Renal cortex interstitium (tissue), 11 donors: ENCODE results near the gene PEDS1. TPM values are rescaled to one million over a fixed set of nuclear protein-coding genes. Genes with fewer than 3 reads are reported as not detected.

Source experiments
- DNase-seq, 11 donors: peaks; one replicate each; pipeline ENCODE4 v3.0.0-alpha.2; 2013; ENCODE audit warnings: low read depth in 9 of 11, low spot score in 4 of 11; ENCODE audit errors: extremely low read depth in 1 of 11
- polyA plus RNA-seq, 3 donors: library from polyadenylated mRNA; unstranded; fragments of 120-200 nt; gene quantifications; one replicate each; pipeline ENCODE4 v1.2.1, GENCODE V29; 2013; ENCODE audit not compliant: insufficient read length in 3 of 3

Gene PEDS1
- polyA plus RNA-seq, 3 donors, result 22.9 to 25.3 (median 24.7) TPM

DNA sequence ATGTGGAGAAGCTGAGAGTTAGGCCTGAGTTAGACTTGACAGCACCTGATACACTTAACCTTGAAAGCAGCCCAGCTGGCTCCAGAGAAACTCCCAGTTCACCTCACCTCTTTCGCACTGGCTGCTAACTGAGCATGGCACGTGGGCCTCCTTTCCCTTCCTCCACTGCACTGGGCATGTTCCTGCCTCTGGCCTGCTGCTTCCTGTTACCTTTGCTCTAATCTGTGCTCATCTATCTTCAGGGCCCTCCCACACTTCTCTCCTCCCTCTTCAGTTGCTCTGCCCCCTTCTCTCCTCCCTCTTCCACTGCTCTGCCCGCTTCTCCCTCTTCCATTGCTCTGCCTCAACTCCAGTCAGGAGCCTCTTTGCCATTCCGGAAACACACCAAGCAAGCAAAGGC lies 26.9 kb downstream of the PEDS1 start:
- DNase-seq, result no peak

DNA sequence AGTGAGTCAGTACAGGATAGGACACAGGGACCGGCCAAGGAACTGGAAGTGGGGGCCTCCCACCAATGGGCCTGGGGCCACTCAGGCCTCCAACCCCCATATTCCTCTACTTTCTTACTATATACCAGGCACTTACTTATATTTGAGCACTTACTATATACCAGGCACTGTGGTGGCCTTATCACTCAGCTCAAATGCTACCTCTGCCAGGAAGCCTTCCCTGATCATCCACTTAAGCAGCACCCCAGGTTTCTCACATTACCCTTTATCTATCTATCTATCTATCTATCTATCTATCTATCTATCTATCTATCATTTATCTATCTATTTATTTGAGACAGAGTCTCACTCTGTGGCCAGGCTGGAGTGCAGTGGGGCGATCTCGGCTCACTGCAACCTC lies 28.2 kb downstream of the PEDS1 start:
- no peak for DNase-seq

DNA sequence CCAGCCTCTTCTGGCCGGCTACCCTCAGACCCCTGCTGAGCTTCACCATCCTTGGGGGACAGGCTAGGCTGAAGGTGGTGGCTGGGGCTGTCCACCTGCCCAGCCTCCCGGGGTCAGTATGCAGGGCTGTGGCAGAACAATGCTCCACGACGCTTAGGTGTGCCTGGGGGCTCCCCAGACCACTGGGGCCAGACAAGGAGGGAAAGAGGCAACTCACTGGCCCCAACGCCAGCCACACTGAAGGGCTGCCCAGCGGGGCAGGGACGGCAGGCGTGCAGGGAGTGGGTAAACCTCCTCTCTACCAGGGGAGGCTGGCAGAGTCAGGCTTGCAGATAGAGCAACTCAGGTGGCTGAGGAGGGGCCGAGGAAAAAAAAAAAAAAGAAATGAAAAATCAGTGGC lies 29.0 kb downstream of the PEDS1 start:
- no peak for DNase-seq

DNA sequence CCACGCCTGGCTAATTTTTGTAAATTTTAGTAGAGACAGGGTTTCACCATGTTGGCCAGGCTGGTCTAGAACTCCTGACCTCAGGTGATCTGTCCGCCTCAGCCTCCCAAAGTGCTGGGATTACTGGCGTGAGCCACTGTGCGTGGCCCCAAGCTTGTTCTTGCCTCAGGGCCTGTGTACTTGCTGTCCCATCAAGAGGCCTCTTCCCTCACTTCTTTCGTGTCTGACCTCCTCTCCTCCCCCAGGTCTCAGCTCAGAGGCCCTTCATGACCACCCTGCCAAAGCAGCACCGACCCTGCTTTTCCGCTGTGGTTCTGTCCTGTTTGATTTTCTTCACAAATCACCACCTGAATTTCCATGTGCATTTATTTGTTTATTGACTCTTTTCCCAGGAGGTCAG lies 30.1 kb downstream of the PEDS1 start:
- DNase-seq, result no peak

DNA sequence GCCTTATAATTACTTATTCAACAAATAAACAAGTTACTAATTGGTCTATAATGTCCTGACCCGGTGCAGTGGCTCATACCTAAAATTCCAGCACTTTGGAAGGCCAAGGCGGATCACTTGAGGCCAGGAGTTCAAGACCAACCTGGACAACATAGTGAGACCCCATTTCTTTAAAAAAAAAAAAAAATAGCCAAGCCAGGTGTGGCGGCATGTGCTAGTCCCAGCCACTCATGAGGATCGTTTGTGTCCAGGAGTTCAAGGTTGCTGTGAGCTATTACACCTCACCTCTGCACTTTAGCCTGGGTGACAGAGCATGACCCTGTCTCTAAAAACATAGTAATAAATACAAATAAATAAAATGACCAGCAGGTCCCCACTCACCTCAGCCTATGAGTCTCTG lies 30.8 kb downstream of the PEDS1 start:
- no peak for DNase-seq

DNA sequence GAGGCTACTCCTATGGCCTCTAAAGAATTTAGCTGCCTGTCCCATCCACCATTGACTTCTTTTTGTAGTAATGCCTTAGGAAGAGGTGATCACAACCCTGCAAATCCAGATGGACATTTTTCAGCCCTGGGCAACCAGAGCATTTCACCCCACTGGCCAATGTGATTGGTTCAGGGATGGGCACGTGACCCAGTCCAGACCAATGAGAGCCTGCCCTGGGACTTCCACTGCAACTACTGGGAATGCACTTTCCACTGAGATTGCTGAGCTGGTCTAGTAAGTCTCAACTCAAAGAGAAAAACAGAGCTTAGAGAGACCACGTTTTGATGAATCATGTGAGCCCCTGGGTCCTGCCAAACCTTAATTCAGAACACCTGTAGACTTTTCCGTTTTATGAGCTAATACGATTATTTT lies 31.7 kb downstream of the PEDS1 start:
- no peak for DNase-seq

DNA sequence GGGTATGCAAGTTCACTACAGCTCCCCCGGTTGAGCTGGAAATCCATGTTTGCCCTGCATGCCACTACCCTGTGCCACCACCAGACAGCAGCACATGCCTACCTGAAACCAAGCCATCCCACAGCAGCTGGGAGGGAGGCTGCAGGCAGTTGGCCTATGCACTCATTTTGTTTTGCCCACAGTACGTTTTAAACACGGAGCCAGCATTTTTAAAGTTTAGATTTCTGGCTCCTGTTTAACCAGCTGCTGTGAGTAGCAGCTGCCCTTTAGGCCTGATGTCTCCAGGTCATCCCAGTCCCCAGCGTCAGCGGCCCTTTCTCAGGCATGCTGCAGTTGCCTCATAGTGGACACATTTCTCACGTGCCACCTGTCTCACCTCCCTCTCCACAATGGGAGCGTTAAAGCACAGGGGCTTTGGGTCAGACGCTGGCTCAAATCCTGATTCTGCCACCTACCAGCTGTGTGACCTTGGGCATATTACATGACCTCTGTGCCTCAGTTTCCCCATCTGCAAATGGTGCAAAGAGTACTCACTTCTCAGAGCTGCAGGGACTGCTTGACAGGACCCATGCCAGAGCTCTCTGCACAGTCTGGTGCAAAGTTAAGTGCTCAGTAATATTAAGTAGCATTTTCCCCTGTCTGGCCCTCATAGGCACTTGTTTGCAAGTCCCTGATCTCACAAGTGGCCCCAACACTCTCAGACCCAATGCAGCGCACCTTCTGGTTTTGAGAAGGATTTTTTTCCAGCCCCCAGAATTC lies 32.4 kb downstream of the PEDS1 start:
- DNase-seq, result peak in 3 of 11 donors; percentile 28 to 34 (median 29)

DNA sequence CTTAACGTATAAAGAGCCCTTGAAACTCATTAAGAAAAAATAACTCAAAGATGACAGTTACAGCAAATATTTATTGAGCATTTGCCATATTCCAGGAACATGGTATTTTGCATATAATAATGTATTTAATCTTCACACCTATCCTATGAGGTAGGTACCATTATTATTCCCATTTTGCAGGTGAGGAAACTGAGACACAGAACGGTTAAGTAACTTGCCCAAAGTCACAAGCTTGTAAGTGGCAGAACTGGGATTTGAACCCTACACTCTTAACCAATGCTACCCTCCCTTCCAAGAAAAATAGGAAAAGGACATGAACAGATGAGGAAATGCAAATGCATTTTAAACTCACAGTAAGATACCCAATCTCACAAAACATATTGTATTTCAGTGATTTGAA lies 35.3 kb downstream of the PEDS1 start:
- no peak for DNase-seq

DNA sequence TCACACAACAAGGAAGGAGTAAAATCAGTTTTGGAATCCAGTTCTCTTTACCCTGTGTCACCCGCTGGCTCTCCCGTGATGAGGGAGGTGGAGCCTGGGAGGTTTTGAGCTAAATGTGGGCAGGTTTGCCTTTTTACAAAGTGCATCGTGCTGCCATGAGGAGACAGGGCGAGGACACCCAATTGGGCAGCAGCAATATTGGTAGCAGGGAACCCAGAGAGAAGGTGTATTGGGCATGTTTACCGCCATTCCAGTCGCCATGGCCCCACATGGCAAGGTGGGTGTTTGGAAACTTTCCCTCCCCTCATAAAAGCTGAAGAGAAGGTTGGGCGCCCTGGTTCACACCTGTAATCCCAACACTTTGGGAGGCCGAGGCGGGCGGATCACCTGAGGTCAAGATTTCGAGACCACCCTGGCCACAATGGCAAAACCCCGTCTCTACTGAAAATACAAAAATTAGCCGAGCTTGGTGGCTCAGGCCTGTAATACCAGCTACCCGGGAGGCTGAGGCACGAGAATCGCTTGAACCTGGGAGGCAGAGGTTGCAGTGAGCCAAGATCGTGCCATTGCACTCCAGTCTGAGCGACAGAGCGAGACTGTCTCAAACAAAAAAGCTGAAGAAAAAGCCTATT lies 37.0 kb downstream of the PEDS1 start:
- no peak for DNase-seq

DNA sequence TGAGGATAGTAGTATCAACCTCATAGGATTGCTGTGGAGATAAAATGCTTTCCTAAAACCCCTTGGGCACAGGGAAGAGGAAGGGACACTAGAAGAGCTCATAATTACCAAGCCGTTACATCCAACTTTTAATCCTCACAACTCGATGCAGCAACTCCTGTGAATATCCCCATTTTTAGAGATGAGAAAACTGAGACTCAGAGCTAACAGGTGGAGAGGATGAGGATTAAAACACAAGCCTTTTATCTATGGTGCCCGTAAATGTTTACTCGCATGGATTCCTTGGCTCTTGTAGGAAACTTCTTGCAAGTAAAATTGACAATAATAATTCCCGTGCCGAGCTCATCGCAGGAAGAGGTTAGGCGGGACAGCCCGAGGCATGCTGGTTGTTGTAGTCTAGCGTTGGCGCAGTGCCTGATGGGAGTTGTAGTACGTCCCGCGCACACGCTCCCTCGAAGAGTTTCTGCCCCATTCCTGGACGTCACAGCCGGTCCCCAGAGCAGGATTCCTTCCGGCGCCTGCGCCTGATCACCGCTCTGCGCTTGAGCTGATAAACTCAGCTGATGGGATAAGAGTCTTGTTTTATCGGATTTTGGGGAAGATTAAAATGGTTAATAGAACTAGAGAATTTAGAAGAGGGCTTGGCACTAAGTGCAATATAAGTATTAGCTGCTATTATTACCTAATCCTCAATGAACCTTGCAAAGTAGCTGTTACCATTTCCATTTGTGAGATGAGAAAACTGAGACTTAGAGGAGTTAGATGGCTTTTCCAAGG lies 37.7 kb downstream of the PEDS1 start:
- DNase-seq, result peak; percentile 89 to 98 (median 94)

DNA sequence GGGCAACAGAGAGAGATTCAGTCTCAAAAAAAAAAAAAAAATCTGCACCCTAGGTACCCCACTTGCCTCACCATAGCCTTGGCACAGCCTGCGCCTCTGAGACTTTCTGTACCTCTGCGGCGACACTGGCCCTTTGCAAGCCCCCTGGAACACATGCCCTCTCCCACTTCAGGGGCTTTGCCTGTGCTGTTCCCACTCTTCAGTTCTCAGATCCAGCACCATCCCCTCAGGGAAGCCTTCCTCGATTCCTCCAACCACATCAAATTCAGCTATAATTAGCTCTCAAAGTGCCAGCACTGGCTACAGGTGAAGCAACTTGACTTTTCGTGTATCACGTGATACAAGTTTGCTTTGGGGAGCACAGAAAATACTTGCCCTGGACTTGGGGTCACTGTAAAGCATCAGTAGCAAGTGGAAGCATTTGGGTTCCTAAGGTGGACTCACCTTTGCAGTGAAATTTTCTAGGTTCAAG lies 38.4 kb downstream of the PEDS1 start:
- DNase-seq, result no peak

DNA sequence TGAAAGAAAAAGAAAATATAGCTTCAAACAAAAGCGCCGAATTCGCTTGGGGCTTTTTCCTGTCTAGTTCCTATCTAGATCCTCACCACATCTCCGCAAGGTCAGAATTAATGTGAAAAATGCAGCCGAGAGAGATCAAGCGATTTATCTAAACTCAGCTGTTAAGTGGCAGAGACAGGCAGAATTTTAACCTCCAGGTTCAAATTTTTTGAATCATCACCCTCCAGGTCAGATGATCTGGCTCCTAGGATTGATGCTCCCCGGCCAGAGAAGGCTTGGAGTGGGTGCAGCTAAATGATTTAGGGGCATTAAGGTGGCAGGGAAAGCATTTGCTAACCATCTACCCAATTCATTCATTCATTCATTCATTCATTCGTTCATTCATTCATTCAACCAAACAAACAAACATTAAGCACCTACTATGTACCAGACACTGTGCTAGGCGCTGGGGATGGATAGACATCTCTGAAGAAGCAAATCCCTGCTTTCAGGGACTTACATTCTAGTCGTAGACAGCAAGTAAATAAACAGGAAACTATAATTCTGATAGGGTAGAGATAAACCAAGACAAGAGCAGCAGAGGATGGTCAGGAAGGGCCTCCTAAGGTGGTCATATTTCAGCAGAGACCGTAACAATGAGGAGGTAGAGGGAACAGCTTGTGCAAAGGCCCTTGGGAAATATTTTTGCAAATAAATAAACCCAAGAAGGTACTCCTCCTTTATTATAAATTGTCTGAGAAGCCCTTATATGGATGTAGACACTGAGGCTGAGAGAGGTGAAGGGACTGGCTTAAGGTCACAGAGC lies 39.9 kb downstream of the PEDS1 start:
- DNase-seq, result no peak

DNA sequence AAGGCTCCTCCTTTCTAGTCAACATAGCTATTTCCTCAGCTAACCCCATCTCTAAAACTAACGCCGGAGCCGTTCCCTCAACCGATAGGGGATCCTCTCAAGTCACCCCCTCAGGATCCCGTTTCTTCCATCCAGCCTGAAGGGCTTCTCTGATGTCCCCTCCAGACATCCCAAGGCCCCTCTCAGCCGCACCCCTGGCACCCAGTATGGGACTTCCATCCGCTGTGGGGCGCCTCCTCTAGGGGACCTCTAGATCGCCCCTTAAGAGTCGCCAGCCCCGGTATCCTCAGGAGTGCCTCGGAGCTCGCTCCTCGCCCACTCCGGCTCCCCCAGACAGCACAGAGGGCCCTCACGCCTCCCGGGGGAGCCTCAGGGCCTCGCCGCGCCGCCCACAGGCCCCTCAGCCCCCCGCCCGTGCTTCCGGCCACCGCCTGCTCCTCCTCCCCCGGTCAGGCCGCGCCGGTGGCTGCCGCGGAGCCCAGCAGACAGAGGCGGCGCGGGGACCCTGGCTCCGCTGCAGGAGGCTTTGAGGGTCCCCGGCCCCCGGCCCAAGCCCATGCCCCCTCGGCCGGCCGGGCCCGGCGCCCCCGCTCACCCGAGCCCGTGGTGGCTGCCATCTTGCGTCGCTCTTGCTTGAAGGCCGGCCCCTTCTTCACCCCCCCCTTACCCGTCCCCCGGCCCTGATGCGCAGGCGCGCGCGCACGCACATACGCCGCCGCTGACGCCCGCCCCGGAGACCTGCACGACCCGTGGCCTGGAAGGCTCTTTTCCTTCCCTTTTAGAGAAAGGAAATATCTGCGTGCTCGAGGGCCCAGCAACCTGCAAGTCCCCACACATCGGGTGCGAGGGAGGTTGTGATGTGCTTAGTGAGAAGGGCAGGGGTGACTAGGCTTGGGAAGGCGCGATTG lies 40.8 kb downstream of the PEDS1 start, which contains the start of gene UBE2V1:
UBE2V1 (minus strand) TSS at position 639 of the 908 bp plus-strand sequence; CDS start at position 617, 22 bp downstream.
- DNase-seq, result peak; percentile 61 to 86 (median 84)

DNA sequence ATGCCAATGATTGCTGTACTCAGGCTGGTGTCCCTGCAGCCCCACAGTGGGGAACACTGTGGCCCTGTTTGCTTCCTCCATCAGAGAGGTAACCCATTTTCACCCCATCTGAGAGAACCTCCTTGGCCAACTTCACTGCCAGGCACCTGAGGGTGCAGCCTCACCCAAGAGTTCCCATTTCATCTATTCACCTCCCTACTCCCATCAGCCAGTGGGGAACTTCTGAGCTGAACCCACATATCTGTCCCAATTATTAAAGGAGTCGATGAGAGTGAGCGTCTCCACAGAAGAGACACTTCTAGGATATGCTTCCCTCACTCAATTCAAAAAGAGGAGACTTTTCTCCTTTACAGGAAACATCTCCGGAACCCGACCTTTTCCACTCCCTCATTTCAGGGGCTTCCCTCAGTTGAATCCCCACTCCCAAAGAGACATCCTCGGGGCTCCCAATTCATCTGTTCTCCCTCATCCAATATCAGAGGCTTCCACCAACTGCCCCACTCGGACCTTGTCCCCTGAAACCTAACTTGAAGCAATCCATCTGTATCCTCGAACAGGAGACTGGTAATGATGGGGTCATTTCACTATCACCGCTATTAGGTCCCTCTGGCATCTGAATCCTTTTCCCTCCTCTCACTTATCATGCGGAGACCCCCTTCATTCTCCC lies 41.6 kb downstream of the PEDS1 start:
- DNase-seq, result no peak

DNA sequence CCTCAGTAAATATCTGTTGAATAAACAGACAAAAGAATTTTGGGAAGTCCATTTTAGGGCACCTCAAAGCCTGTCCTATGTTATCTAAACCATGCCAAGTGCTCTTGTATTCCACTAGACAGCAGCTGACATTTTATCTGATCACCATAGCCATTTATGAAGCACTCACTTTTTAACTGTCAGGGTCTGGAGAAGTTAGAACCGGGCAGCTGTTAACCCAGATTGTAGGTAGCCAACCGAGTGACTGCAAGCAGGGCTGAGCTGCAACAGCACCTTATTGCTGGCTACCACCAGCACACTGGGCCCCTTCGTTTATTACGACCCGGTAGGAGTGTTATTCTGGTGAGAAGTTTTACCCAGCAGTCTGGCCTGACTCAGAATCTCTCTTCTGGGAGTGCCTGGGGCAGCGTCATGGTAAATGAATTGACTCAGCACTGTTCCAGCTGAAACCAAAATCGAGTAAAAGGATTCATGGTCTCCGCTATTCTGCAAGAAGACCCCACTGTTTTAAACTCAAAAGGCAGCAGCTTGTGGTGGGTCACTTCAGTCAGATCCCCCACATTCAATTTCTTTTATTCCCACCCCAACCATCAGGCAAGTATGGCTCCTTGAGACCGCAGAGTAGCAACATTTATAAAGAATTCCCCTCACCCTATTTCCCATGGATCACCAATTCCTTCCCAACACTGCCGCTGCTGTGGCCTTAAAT lies 42.2 kb downstream of the PEDS1 start:
- DNase-seq, result no peak

DNA sequence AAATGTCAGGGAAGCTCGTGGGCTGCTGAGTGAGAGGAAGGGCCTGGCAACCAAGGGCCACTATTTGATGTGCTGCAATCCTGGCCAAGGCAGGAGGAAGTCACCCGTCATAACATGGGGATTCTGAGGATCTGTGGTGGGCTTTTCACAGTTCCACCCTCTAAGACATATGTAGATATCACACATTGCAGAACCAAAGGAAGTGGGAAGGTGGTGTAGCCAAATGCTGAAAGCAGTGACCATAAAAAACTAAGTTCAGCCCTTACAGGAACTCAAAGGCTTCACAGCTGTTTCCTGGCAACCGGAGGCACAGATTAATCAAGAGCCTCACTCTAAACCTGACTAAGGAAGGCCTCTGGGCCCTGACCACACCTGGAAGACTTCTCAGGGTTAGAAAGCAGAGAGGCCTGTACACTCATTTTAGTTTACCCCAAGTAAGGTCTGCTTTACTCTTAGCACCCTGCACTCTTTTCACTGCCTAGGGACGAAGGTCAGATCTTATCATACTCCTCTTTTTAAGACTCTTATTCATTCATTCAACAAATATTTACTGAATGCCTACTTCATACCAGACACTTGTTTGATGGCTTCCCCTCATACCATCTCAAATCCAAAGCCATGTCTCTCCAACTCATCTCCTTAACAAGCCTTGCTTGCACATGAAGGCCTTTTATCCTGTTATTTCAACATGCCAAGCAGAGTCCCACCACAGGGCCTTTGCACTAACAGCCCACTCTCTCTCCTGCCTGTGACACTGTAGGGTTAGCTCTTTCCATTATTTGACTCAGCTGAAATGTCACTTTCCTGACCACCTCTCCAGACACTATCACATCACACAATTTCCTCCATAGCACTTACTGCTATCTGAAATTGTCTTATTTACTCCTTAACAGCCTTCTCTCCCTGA lies 43.1 kb downstream of the PEDS1 start:
- no peak for DNase-seq
